T-cell (primary cell): ENCODE results near the gene TAPBP. TPM values are rescaled to one million over a fixed set of nuclear protein-coding genes. Genes with fewer than 3 reads are reported as not detected.

ENCODE experiments used
- ATAC-seq, 4 experiments: fragments of 200-7000 bp in 3 of 4; fragments of 150-1000 bp in 1 of 4; cut with Tn5 transposase; replicated peaks in 1 of 4; 1 replicate in 3 of 4; 2 replicates in 1 of 4; pipeline ENCODE4 v1.10.0; 2021; ENCODE audit warnings: moderate library complexity in 3 of 4, mild to moderate bottlenecking in 2 of 4, moderate number of reproducible peaks in 1 of 4
- CTCF ChIA-PET, 2 donors: fragments of 300-600 bp; sonication (Branson Sonifier 250); formaldehyde crosslinking; loops; one replicate each; lab custom pipeline; 2022; ENCODE audit warnings: antibody characterized with exemption in 2 of 2; lab: Charles Lee
- POLR2A ChIA-PET, 2 donors: fragments of 300-600 bp; sonication (Branson Sonifier 250); formaldehyde crosslinking; loops; one replicate each; lab custom pipeline; 2022; ENCODE audit warnings: antibody characterized with exemption in 2 of 2; lab: Charles Lee
- DNase-seq, 35 experiments: peaks; one replicate each; pipeline versions ENCODE4 v3.0.0 to v3.0.0-alpha.2; 2013 to 2023
- H3K27ac ChIP-seq: one replicate; pipeline ENCODE4 v1.5.1; 2013; ENCODE audit warnings: low read length
- H3K27me3 ChIP-seq, 2 experiments: replicated peaks in 1 of 2; 1 replicate in 1 of 2; 2 replicates in 1 of 2; pipeline versions ENCODE4 v1.6.1 to v1.7.0; 2013; ENCODE audit warnings: low read length in 1 of 2, mixed read lengths in 1 of 2; ENCODE audit not compliant: control insufficient read depth in 2 of 2, insufficient read depth in 2 of 2; ENCODE audit errors: extremely low read depth in 1 of 2
- H3K36me3 ChIP-seq, 2 donors: 1 replicate in 1 of 2; 2 replicates in 1 of 2; pipeline versions ENCODE4 v1.6.1 to v1.7.0; 2013; ENCODE audit warnings: low read length in 1 of 2; ENCODE audit not compliant: control insufficient read depth in 2 of 2, insufficient read depth in 1 of 2; ENCODE audit errors: extremely low read depth in 1 of 2
- H3K4me1 ChIP-seq, 2 experiments: 1 replicate in 1 of 2; 2 replicates in 1 of 2; pipeline versions ENCODE4 v1.6.1 to v1.7.0; 2013; ENCODE audit warnings: low read length in 2 of 2, mixed read lengths in 1 of 2; ENCODE audit not compliant: insufficient read depth in 2 of 2, control insufficient read depth in 1 of 2; ENCODE audit errors: extremely low read depth in 1 of 2
- H3K4me3 ChIP-seq, 2 donors: 1 replicate in 1 of 2; 2 replicates in 1 of 2; pipeline versions ENCODE4 v1.5.1 to v1.7.0; 2013; ENCODE audit warnings: mild to moderate bottlenecking in 2 of 2, low read length in 1 of 2, moderate library complexity in 1 of 2; ENCODE audit not compliant: control insufficient read depth in 1 of 2; ENCODE audit errors: extremely low read depth in 1 of 2
- H3K9me3 ChIP-seq: 2 replicates; pipeline ENCODE4 v1.7.0; 2013
- H3K27ac Mint-ChIP-seq, 2 donors: one replicate each; pipeline ENCODE4 v1.8.0; 2020 to 2021; ENCODE audit warnings: mild to moderate bottlenecking in 2 of 2, mixed read lengths in 2 of 2
- H3K27me3 Mint-ChIP-seq, 2 donors: one replicate each; pipeline ENCODE4 v1.8.0; 2021 to 2022; ENCODE audit warnings: mixed read lengths in 2 of 2
- H3K36me3 Mint-ChIP-seq: one replicate; pipeline ENCODE4 v1.8.0; 2021; ENCODE audit warnings: mixed read lengths
- H3K4me1 Mint-ChIP-seq, 3 donors: one replicate each; pipeline ENCODE4 v1.8.0; 2020 to 2022; ENCODE audit warnings: mixed read lengths in 3 of 3, mild to moderate bottlenecking in 1 of 3
- H3K4me3 Mint-ChIP-seq, 3 donors: one replicate each; pipeline ENCODE4 v1.8.0; 2020 to 2022; ENCODE audit warnings: mild to moderate bottlenecking in 3 of 3, mixed read lengths in 3 of 3, moderate library complexity in 3 of 3
- H3K9me3 Mint-ChIP-seq, 3 donors: one replicate each; pipeline ENCODE4 v1.8.0; 2020 to 2022; ENCODE audit warnings: mixed read lengths in 3 of 3
- WGBS: methylation state at CpG from one replicate; pipeline ENCODE4 v1.1.5; 2013; ENCODE audit warnings: missing lambda C conversion rate; ENCODE audit not compliant: insufficient coverage; 5-methylcytosine and 5-hydroxymethylcytosine counted together
- total RNA-seq, 35 experiments: library from RNA in 6 of 35; stranded (reverse) in 6 of 35; fragments of 120-200 nt in 1 of 35; gene quantifications; one replicate each; pipeline versions ENCODE4 v1.2.1 to v1.2.4 and lab custom pipeline; 2013 to 2026

Gene TAPBP
- total RNA-seq, 5 donors from 2014 or later (not counting 1 experiment from before 2014, with no cell fraction given): 224 to 271 (median 254) TPM

DNA sequence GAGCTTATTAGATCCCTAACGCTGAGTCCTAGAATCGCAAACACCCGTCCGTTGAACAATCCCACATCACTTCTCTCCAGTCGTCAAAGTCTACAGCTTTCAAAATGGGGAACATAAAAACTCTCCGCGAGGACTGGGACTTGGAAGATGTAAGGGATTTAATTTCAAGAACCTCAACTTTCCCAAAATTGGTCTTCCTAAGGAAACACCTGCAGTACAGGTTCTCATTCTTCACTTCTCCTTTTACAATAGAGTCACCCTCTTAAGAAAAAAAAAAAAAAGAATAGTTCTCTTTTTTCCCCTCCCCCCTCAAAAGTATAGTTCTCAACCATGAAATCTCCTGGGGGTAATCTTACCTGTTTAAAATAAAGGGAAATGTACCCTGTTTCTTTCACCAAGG, 10.2 kb upstream of the TAPBP start:
- Mint-ChIP-seq H3K36me3 (peaks cover 25% of the 10 kb centered on the region), H3K9me3 (no peaks in the 10 kb centered on the region), H3K4me1 (peaks cover 42 to 50% (median 48%) of the 10 kb centered on the region in 3 donors), H3K27ac (peak overlapping the region; percentile 97 to 98), H3K4me3 (peak overlapping the region; percentile 96 to 100 (median 99)), H3K27me3 (no peaks in the 10 kb centered on the region)
- ChIA-PET CTCF (interaction anchor here in 1 of 2 donors (0.7 kb wide), 1 partner anchor 130 kb away, joined by 3 read pairs; the partner anchor contains the start of gene ZBTB9), POLR2A (interaction anchor here (0.6 to 1.1 kb wide), 4 partner anchors 17 to 1731 kb away, joined by 3 to 9 read pairs (median 7); no protein-coding TSS in a partner anchor)
- Histone ChIP-seq H3K4me3 (peak overlapping the region; percentile 94 to 97), H3K36me3 (peaks cover 6 to 25% of the 10 kb centered on the region in 2 donors), H3K27me3 (no peaks in the 10 kb centered on the region), H3K9me3 (no peaks in the 10 kb centered on the region), H3K27ac (peak overlapping the region; percentile 87), H3K4me1 (peaks cover 30 to 42% of the 10 kb centered on the region in 2 experiments)
- DNase-seq: no peak
- ATAC-seq: no peak
- no CpG with 5 or more reads among the region's 7 CpGs for WGBS

DNA sequence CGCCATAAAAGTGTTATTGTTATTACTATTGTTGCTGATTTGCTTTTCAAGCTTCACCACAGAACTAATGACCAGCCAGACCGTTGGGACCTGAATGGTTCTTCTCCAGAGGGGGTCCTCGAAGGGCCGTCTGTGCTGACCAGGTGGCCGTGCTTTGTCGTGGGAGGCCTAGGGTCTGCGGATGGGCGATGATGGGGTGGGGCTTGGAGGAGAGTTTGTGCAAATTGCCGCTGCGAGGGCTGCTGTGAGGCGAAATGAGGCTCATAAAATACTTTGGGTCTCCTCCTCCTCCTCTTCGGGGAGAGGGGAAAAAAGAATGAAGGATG, 9.7 kb upstream of the TAPBP start:
- Histone ChIP-seq H3K27ac (peak overlapping the region; percentile 87), H3K9me3 (no peaks in the 10 kb centered on the region), H3K27me3 (no peaks in the 10 kb centered on the region), H3K36me3 (peaks cover 11 to 30% of the 10 kb centered on the region in 2 donors), H3K4me1 (peaks cover 35 to 47% of the 10 kb centered on the region in 2 experiments), H3K4me3 (peak overlapping the region; percentile 94 to 97)
- Mint-ChIP-seq H3K4me3 (peak overlapping the region; percentile 96 to 100 (median 99)), H3K27ac (peak overlapping the region; percentile 97 to 98), H3K36me3 (peaks cover 30% of the 10 kb centered on the region), H3K9me3 (no peaks in the 10 kb centered on the region), H3K4me1 (peaks cover 47 to 55% (median 53%) of the 10 kb centered on the region in 3 donors), H3K27me3 (no peaks in the 10 kb centered on the region)
- no CpG with 5 or more reads among the region's 12 CpGs for WGBS
- ATAC-seq (no peak), DNase-seq (no peak)
- CTCF ChIA-PET: interaction anchor here in 1 of 2 donors (0.7 kb wide), 1 partner anchor 131 kb away, joined by 3 read pairs; the partner anchor contains the start of gene ZBTB9
- POLR2A ChIA-PET: interaction anchor here (0.6 to 1.1 kb wide), 5 partner anchors 17 to 1730 kb away, joined by 3 to 9 read pairs (median 6); no protein-coding TSS in a partner anchor

DNA sequence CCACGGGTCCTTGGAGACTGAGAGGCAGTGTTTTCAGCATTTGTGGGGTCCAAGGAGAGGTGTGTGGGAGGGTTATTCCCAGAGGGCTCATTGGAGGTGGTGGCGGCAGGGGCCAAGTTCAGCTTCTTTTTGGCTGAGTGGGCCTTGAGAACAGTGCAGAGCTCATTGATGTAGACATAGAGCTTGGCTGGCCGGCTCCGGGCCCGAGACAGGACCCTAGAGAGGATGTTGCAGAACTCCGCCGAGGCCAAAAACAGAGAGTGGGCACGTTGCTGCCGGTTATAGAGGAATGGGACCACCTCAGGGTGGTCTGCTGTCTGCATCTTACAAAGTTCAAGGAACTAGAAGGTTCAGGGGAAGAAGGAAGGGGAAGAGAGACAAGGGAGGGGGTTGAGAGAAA, 7.3 kb upstream of the TAPBP start:
- Histone ChIP-seq H3K27ac (peak overlapping the region; percentile 87), H3K4me3 (peak overlapping the region; percentile 35 to 97), H3K36me3 (peaks cover 12 to 36% of the 10 kb centered on the region in 2 donors), H3K27me3 (no peaks in the 10 kb centered on the region), H3K9me3 (no peaks in the 10 kb centered on the region), H3K4me1 (peaks cover 41 to 67% of the 10 kb centered on the region in 2 experiments)
- ATAC-seq: no peak
- Mint-ChIP-seq H3K9me3 (no peaks in the 10 kb centered on the region), H3K4me1 (peaks cover 67 to 76% (median 71%) of the 10 kb centered on the region in 3 donors), H3K27ac (peak overlapping the region; percentile 78 to 82), H3K36me3 (peaks cover 32% of the 10 kb centered on the region), H3K4me3 (peak overlapping the region; percentile 77 to 100 (median 99)), H3K27me3 (no peaks in the 10 kb centered on the region)
- ChIA-PET CTCF (no interaction called here), POLR2A (interaction anchor here in 1 of 2 donors (0.6 kb wide), 1 partner anchor 1363 kb away, joined by 3 read pairs; no protein-coding TSS in a partner anchor)
- 89% methylated on average over 8 of the region's 9 CpGs for WGBS
- no peak for DNase-seq

DNA sequence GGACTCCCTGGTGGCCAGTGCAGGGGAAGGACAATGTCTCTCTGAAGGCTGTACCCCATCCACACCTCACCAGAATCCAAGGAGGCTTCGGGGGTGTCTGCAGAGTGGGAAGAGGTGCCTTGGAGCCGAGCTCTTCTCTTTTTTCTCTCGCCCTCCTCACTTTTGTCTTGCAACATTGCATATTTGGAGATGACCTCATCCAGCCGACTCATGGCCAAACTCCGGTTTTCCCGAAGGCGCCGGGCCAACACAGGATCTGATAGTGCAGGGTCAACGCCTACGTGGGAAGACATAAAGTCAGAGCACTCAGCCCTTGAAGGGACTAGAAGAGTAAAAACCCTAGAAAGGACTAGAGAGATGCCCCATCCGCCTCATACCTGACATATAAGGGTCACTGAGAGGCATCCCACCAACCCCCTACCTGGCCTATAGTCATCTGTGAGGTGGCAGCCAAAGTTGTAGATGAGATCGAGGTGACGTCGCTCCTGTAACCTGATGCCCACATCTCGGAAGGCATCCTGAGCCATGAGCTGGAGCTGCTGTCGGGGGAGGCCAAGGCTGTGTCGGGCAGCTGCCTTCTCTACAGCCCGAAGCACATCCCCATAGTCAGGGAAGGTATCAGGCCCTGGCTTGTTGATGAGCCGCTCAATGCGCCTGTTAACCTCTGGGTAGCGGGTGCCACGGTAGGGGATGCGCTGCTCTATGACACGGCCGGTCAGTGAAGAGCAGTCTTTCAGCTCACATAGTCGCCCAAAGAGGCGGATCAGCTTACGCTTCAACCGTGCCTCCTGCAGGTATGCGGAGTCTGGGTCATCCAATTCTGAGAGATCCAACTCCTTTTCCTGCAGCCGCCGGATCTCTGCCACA, 6.7 kb upstream of the TAPBP start:
- peak overlapping the region; percentile 15 for H3K27ac ChIP-seq
- H3K4me1 ChIP-seq: peaks cover 41 to 74% of the 10 kb centered on the region in 2 experiments
- no peaks in the 10 kb centered on the region for H3K27me3 ChIP-seq
- Mint-ChIP-seq H3K27ac (peak overlapping the region; percentile 78 to 82), H3K4me3 (peak overlapping the region; percentile 77 to 100 (median 99)), H3K4me1 (peaks cover 74 to 80% (median 78%) of the 10 kb centered on the region in 3 donors), H3K36me3 (peaks cover 32% of the 10 kb centered on the region), H3K27me3 (no peaks in the 10 kb centered on the region), H3K9me3 (no peaks in the 10 kb centered on the region)
- POLR2A ChIA-PET: interaction anchor here in 1 of 2 donors (0.6 kb wide), 1 partner anchor 1362 kb away, joined by 3 read pairs; no protein-coding TSS in a partner anchor
- no peaks in the 10 kb centered on the region for H3K9me3 ChIP-seq
- CTCF ChIA-PET: no interaction called here
- WGBS: 93% methylated on average over 28 of the region's 32 CpGs
- no peak for ATAC-seq
- H3K4me3 ChIP-seq: peak overlapping the region in 1 of 2 donors; percentile 35
- no peak for DNase-seq
- H3K36me3 ChIP-seq: peaks cover 12 to 39% of the 10 kb centered on the region in 2 donors

DNA sequence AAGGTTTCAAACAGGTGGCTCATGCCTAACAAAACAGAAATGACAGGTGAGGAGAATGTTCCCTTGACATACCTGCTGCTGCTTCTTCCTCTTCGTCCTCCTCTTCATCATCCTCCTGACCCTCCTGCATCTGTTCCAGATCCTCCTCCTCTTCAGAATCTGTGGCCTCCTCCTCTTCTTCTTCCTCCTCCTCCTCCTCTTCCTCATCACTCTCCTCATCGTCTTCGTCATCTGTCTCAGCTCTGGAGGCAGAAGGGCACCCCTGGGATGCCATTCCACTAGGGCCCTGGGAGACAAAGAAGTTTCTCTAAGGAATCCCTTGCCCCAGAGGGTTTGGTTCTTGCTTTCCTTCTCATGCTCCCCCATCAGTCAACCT, 6.0 kb upstream of the TAPBP start:
- CTCF ChIA-PET: no interaction called here
- no peaks in the 10 kb centered on the region for H3K9me3 ChIP-seq
- DNase-seq (no peak), ATAC-seq (no peak)
- peaks cover 12 to 39% of the 10 kb centered on the region in 2 donors for H3K36me3 ChIP-seq
- no peaks in the 10 kb centered on the region for H3K9me3 Mint-ChIP-seq
- POLR2A ChIA-PET: no interaction called here
- peaks cover 42 to 80% of the 10 kb centered on the region in 2 experiments for H3K4me1 ChIP-seq
- H3K36me3 Mint-ChIP-seq: peaks cover 32% of the 10 kb centered on the region
- H3K4me3 Mint-ChIP-seq: peak overlapping the region; percentile 31 to 100 (median 58)
- no peaks in the 10 kb centered on the region for H3K27me3 ChIP-seq
- H3K27ac Mint-ChIP-seq: peak overlapping the region; percentile 75 to 82
- H3K27me3 Mint-ChIP-seq: no peaks in the 10 kb centered on the region
- H3K4me3 ChIP-seq: no peak overlapping the region
- WGBS: 82% methylated on average over 3 of the region's 3 CpGs
- H3K27ac ChIP-seq: peak overlapping the region; percentile 15
- H3K4me1 Mint-ChIP-seq: peaks cover 80 to 86% (median 80%) of the 10 kb centered on the region in 3 donors
